Ovary (tissue), 9 donors: ENCODE data around the gene TPM2. TPM values are rescaled to one million over a fixed set of nuclear protein-coding genes. Genes with fewer than 3 reads are reported as not detected.

Experiments used
- DNase-seq, 5 donors: peaks; one replicate each; pipeline ENCODE4 v3.0.0-alpha.2; 2019 to 2020
- H3K27ac ChIP-seq, 2 donors: fragments of 200-600 bp; one replicate each; pipeline versions ENCODE4 v1.5.1 to v1.8.0; 2019 to 2022
- H3K27me3 ChIP-seq: fragments of 200-600 bp; one replicate; pipeline ENCODE4 v1.8.0; 2022
- H3K36me3 ChIP-seq: fragments of 200-600 bp; sonication (generic); one replicate; pipeline ENCODE4 v1.5.1; 2019
- H3K4me1 ChIP-seq: one replicate; pipeline ENCODE4 v1.8.1; 2013; ENCODE audit warnings: mild to moderate bottlenecking, moderate library complexity; ENCODE audit not compliant: insufficient read depth
- H3K4me3 ChIP-seq: fragments of 200-600 bp; sonication (generic); one replicate; pipeline ENCODE4 v1.5.1; 2017
- H3K9me3 ChIP-seq, 2 donors: fragments of 200-600 bp in 1 of 2; sonication (generic) in 1 of 2; one replicate each; pipeline versions ENCODE4 v1.5.1 to v1.8.1; 2013 to 2019; ENCODE audit warnings: mild to moderate bottlenecking in 1 of 2, moderate library complexity in 1 of 2
- EP300 ChIP-seq: sonication (generic); formaldehyde crosslinking; IDR thresholded peaks from one replicate; pipeline ENCODE4 v1.6.1; 2017; ENCODE audit warnings: antibody characterized with exemption
- POLR2A ChIP-seq: fragments of 450-650 bp; IDR thresholded peaks from one replicate; pipeline ENCODE4 v1.6.1; 2017; ENCODE audit warnings: antibody characterized with exemption, mild to moderate bottlenecking, moderate library complexity
- WGBS, 3 donors: extraction: QIAGEN DNeasy Blood & Tissue Kit in 1 of 3; methylation state at CpG; one replicate each; pipeline versions ENCODE4 v1.1.5 to v1.1.7; 2013 to 2017; 5-methylcytosine and 5-hydroxymethylcytosine counted together
- intact Hi-C, 4 donors: fragments of 100-400 bp; cut with DNase I; formaldehyde crosslinking; loops; one replicate each; pipeline versions ENCODE4 v1.11.0 to v1.15.1; 2022 to 2023
- polyA plus RNA-seq, 2 donors: library from polyadenylated mRNA; stranded (reverse); fragments of 200-250 nt in 1 of 2; fragments of 350-450 nt in 1 of 2; fragmentation: Illumina TruSeq in 1 of 2; extraction: RNeasy Lipid Tissue Mini Kit (QIAGEN cat#74804) in 1 of 2; gene quantifications; one replicate each; pipeline ENCODE4 v1.2.3, GENCODE V29; 2013 to 2014
- total RNA-seq, 7 donors: library from RNA; depleted of rRNA in 2 of 7; stranded (reverse); fragments of >200 nt in 2 of 7; fragmentation: NEBNext Ultra II Directional in 3 of 7; extraction: Animal tissue kit (Norgen Biotek cat#: 25700) in 3 of 7; gene quantifications; one replicate each; pipeline versions ENCODE4 v1.1.0 to v1.2.4, GENCODE V29; 2016 to 2023
- TF ChIP-seq, protein P1 (sequence below), 3 donors: fragments of 450-650 bp in 2 of 3; fragments of 200-600 bp in 1 of 3; IDR thresholded peaks; one replicate each; pipeline versions ENCODE4 v1.5.1 to v1.8.0; 2016 to 2022; ENCODE audit warnings: antibody characterized with exemption in 3 of 3, mild to moderate bottlenecking in 1 of 3
- donor health status: DM: no; HTN: no; CAD: no; lungs with moderate emphysema.
- donor health status: DM: no; HTN: no; CAD: no.
- donor health status: Bipolar disorder and iron deficiency.
- donor health status: DM: yes; HTN: yes; CAD: no.
- donor health status: DM: no; HTN: no; CAD: no.
- donor health status: DM: yes; HTN: yes; CAD: no.

TPM2 gene
- total and polyA plus RNA-seq, 9 donors = 179 to 853 (median 414) TPM

DNA sequence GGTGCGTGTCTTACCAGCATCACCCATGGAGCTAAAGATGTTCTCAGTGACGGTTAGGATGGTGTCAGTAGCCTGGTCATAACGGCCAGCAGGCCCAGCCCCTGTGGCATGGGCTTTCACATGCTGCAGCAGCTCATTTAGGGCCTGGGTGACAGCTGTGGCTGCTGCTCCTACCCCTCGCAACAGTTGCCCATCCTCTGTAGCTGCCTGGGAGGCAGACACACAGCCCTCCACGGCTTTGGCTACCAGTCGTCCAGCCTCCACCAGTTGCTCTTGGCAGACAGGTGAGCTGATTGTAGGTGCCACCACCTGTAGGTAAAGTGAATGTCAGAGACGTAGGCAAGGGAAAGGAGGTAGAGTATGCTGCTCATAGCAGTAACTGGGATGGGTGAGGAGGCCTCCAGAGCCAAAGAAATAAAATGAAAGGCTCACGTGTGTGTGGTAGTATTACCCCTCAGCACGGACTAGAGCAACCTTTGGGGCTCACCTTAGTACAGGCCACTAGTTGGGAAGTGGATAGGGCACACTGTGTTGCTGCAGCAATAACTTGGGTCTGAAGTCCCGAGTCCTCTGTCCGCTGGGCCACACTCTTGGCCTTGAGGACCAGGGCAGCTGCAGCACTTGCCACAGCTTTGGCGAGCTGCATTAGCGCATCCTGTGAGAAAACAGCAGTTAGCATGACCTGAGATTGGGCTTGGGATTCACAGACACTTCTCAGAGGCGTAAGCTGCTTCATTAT, 27.6 kb upstream of the TPM2 start:
- intact Hi-C loops = no loop called here
- WGBS, 3 donors = 83 to 86% (median 86%) methylated on average over 14 of the region's 14 CpGs
- H3K27me3 ChIP-seq = no peaks in the 10 kb centered on the region
- no peak for DNase-seq
- no peak overlapping the region for H3K27ac ChIP-seq
- TF ChIP-seq EP300 (no peak), POLR2A (no peak)
- TF ChIP-seq, protein P1, sequence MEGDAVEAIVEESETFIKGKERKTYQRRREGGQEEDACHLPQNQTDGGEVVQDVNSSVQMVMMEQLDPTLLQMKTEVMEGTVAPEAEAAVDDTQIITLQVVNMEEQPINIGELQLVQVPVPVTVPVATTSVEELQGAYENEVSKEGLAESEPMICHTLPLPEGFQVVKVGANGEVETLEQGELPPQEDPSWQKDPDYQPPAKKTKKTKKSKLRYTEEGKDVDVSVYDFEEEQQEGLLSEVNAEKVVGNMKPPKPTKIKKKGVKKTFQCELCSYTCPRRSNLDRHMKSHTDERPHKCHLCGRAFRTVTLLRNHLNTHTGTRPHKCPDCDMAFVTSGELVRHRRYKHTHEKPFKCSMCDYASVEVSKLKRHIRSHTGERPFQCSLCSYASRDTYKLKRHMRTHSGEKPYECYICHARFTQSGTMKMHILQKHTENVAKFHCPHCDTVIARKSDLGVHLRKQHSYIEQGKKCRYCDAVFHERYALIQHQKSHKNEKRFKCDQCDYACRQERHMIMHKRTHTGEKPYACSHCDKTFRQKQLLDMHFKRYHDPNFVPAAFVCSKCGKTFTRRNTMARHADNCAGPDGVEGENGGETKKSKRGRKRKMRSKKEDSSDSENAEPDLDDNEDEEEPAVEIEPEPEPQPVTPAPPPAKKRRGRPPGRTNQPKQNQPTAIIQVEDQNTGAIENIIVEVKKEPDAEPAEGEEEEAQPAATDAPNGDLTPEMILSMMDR (IDR thresholded peaks at IDR 0.05) = no peak
- no peaks in the 10 kb centered on the region for H3K4me1 ChIP-seq
- no peak overlapping the region for H3K4me3 ChIP-seq
- H3K36me3 ChIP-seq = no peaks in the 10 kb centered on the region
- H3K9me3 ChIP-seq = no peaks in the 10 kb centered on the region

DNA sequence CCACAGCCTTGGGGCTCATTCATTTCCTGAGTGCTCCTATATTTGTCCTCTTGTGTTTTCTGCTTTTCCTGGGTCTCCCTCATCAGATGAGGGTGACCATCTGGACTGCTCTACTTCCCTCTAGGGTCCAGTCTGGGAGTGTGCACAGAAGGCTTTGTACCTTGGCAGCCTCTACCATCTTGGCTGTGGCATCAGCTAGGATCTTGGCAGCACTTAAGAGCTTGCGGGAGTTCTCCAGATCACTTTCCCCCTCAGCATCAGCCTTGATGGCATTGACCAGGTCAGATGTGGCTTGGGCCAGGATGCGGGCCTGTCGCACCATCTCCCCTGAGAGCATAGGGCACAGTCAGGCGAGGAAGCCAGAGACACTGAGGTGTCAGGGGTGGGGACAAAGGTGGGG, 26.5 kb upstream of the TPM2 start:
- Histone ChIP-seq H3K27me3 (no peaks in the 10 kb centered on the region), H3K4me3 (no peak overlapping the region), H3K27ac (no peak overlapping the region), H3K4me1 (no peaks in the 10 kb centered on the region), H3K9me3 (no peaks in the 10 kb centered on the region), H3K36me3 (no peaks in the 10 kb centered on the region)
- no peak for TF ChIP-seq EP300
- no peak for TF ChIP-seq POLR2A
- TF ChIP-seq, protein P1 (IDR thresholded peaks at IDR 0.05) = no peak
- 83 to 90% (median 89%) methylated on average over 4 of the region's 4 CpGs for WGBS, 3 donors
- intact Hi-C loops = no loop called here
- DNase-seq = no peak

DNA sequence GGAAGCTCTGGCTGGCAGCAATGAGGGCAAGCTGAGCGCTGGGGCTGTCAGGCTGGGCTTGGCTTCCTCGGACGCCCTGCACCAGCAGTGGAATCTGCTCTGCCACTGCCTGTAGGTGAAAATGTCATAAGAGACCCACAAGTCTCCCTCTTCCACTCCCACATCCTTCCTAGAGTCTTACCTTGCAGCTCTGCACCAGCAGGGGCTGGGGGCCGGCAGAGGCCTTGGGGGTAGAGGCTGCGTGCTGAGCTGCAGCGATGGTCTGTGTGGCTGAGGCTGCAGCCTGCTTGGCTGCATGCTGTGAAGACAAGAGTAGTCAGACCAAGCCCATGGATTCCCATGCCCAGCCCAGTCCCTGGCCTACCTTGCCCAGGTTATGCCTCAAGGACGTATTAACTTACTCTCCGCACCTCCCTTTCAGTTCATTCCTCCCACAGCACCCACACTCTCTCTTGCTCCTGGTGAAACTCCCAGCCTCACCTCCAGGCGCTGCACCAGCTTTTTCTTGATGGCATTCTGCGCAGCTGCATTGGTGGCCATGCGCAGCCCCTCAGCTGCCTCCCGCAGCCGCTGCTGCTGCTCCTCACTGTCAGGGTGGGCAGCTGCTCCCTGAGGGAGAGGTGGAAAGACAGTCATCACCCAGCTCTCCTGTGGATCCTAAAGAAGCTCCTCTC, 25.0 kb upstream of the TPM2 start:
- H3K4me1 ChIP-seq = no peaks in the 10 kb centered on the region
- TF ChIP-seq, protein P1 (IDR thresholded peaks at IDR 0.05) = no peak
- TF ChIP-seq EP300 (no peak), POLR2A (no peak)
- no peak overlapping the region for H3K27ac ChIP-seq
- DNase-seq = no peak
- no peaks in the 10 kb centered on the region for H3K27me3 ChIP-seq
- intact Hi-C loops = no loop called here
- H3K36me3 ChIP-seq = no peaks in the 10 kb centered on the region
- WGBS, 3 donors = 89 to 94% (median 92%) methylated on average over 13 of the region's 13 CpGs
- no peak overlapping the region for H3K4me3 ChIP-seq
- no peaks in the 10 kb centered on the region for H3K9me3 ChIP-seq

DNA sequence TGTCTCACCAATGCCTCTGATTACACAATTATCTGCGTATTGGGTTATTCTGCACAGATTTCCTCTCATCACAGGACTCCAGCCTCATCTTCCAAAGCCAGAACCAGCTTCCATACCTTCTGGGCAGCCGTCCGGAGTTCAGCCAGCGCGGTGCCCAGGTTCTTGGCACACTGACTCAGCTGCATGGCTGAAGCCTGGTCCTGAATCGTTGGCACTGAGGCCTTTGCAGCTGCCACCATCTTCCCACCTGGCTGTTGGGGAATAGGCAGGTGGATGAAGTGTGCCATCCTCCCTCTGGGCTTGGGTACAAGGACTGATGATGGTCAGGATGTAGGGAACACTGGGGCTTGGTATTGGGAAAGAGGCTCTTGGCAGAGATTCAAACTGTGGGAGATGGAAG, 24.4 kb upstream of the TPM2 start:
- DNase-seq = no peak
- intact Hi-C loops = no loop called here
- Histone ChIP-seq H3K36me3 (no peaks in the 10 kb centered on the region), H3K4me3 (no peak overlapping the region), H3K4me1 (no peaks in the 10 kb centered on the region), H3K27ac (no peak overlapping the region), H3K9me3 (no peaks in the 10 kb centered on the region), H3K27me3 (no peaks in the 10 kb centered on the region)
- WGBS, 3 donors = 91 to 93% (median 92%) methylated on average over 6 of the region's 6 CpGs
- TF ChIP-seq POLR2A = no peak
- no peak for TF ChIP-seq EP300
- TF ChIP-seq, protein P1 (IDR thresholded peaks at IDR 0.05) = no peak
